Esophagus muscularis mucosa (tissue), 4 donors: Measurements from ENCODE around the gene PRR35. TPM values are rescaled to one million over a fixed set of nuclear protein-coding genes. Genes with fewer than 3 reads are reported as not detected.

Experiments
- DNase-seq: peaks from one replicate; pipeline ENCODE4 v3.0.0-alpha.2; 2017; ENCODE audit errors: extremely low spot score
- H3K27ac ChIP-seq, 4 donors: fragments of 200-600 bp; sonication (generic); replicated peaks in 1 of 4; 1 replicate in 3 of 4; 2 replicates in 1 of 4; pipeline ENCODE4 v1.5.1; 2016 to 2019; ENCODE audit warnings: mild to moderate bottlenecking in 1 of 4
- H3K27me3 ChIP-seq, 4 donors: fragments of 200-600 bp; sonication (generic); one replicate each; pipeline versions ENCODE4 v1.5.1 to v1.6.0; 2016 to 2019
- H3K36me3 ChIP-seq, 4 donors: fragments of 200-600 bp; sonication (generic); one replicate each; pipeline ENCODE4 v1.5.1; 2016 to 2019
- H3K4me1 ChIP-seq, 4 donors: fragments of 200-600 bp; sonication (generic); one replicate each; pipeline ENCODE4 v1.5.1; 2016 to 2019
- H3K4me3 ChIP-seq, 4 donors: fragments of 200-600 bp; sonication (generic); 1 replicate in 2 of 4; 2 replicates in 2 of 4; pipeline ENCODE4 v1.5.1; 2016 to 2019; ENCODE audit warnings: mild to moderate bottlenecking in 4 of 4, moderate library complexity in 1 of 4
- H3K9me3 ChIP-seq, 4 donors: fragments of 200-600 bp; sonication (generic); 1 replicate in 3 of 4; 2 replicates in 1 of 4; pipeline ENCODE4 v1.5.1; 2016 to 2019
- CTCF ChIP-seq, 3 experiments: fragments of 200-600 bp in 2 of 3; fragments of 450-650 bp in 1 of 3; sonication (generic) in 2 of 3; IDR thresholded peaks; one replicate each; pipeline ENCODE4 v1.5.1; 2017 to 2019; ENCODE audit warnings: antibody characterized with exemption in 3 of 3, mild to moderate bottlenecking in 2 of 3, moderate library complexity in 1 of 3
- EP300 ChIP-seq: sonication (generic); formaldehyde crosslinking; IDR thresholded peaks from one replicate; pipeline ENCODE4 v1.6.1; 2017; ENCODE audit warnings: antibody characterized with exemption
- POLR2A ChIP-seq: fragments of 450-650 bp; IDR thresholded peaks from one replicate; pipeline ENCODE4 v1.6.1; 2017; ENCODE audit warnings: antibody characterized with exemption, moderate library complexity, mild to moderate bottlenecking, low read depth
- POLR2AphosphoS5 ChIP-seq, 2 donors: sonication (generic); formaldehyde crosslinking; IDR thresholded peaks; one replicate each; pipeline ENCODE4 v1.6.1; 2017; ENCODE audit warnings: antibody characterized with exemption in 2 of 2
- WGBS: methylation state at CpG from one replicate; pipeline ENCODE4 v1.1.5; 2018; 5-methylcytosine and 5-hydroxymethylcytosine counted together
- intact Hi-C: fragments of 100-400 bp; cut with DNase I; formaldehyde crosslinking; loops from one replicate; pipeline ENCODE4 v1.15.1; 2023
- total RNA-seq, 4 donors: library from RNA; depleted of rRNA; stranded (reverse); fragments of >200 nt; gene quantifications; one replicate each; pipeline versions ENCODE4 v1.1.0 to v1.2.1, GENCODE V29; 2016

PRR35 gene
- total RNA-seq, 4 donors from 2014 or later = not detected

- H3K36me3 ChIP-seq = peaks cover 22 to 70% (median 62%) of the 10 kb centered on the region in 4 donors
- intact Hi-C loops = no loop called here
- 97% methylated on average over 13 of the region's 35 CpGs for WGBS
Observed at GRCh38 chr16:552171-552570, 8.0 kb upstream of the PRR35 start.

GRCh38 chr16:553601-554296, 6.4 kb upstream of the PRR35 start:
- 91% methylated on average over 16 of the region's 33 CpGs for WGBS
- peaks cover 0 to 17% (median under 1%) of the 10 kb centered on the region in 4 donors for H3K27me3 ChIP-seq
- TF ChIP-seq POLR2A = no peak
- no peak for TF ChIP-seq CTCF (IDR thresholded peaks at IDR 0.05)
- TF ChIP-seq EP300 = no peak
- no peak for TF ChIP-seq POLR2AphosphoS5 (IDR thresholded peaks at IDR 0.05)
- no peaks in the 10 kb centered on the region for H3K9me3 ChIP-seq
- no peak for DNase-seq
- no peak overlapping the region for H3K27ac ChIP-seq
- intact Hi-C loops = no loop called here
- no peak overlapping the region for H3K4me3 ChIP-seq
- no peaks in the 10 kb centered on the region for H3K4me1 ChIP-seq
- peaks cover 21 to 55% (median 49%) of the 10 kb centered on the region in 4 donors for H3K36me3 ChIP-seq

More at GRCh38 chr16:552171-552570, 8.0 kb upstream of the PRR35 start:
- DNase-seq = no peak
- TF ChIP-seq EP300 (no peak), CTCF (IDR thresholded peaks at IDR 0.05) (no peak), POLR2AphosphoS5 (IDR thresholded peaks at IDR 0.05) (no peak), POLR2A (no peak)
- no peak overlapping the region for H3K4me3 ChIP-seq
- H3K4me1 ChIP-seq = peaks cover 0 to 4% (median 2%) of the 10 kb centered on the region in 4 donors
- H3K9me3 ChIP-seq = no peaks in the 10 kb centered on the region
- no peak overlapping the region for H3K27ac ChIP-seq
- H3K27me3 ChIP-seq = peaks cover 0 to 2% (median 0%) of the 10 kb centered on the region in 4 donors

- no peak overlapping the region for H3K27ac ChIP-seq
- peaks cover 0 to 22% (median 3%) of the 10 kb centered on the region in 4 donors for H3K27me3 ChIP-seq
- DNase-seq = no peak
- H3K4me1 ChIP-seq = peaks cover 0 to 4% (median 2%) of the 10 kb centered on the region in 4 donors
- intact Hi-C loops = no loop called here
- WGBS = 84% methylated on average over 11 of the region's 11 CpGs
- no peaks in the 10 kb centered on the region for H3K9me3 ChIP-seq
- H3K36me3 ChIP-seq = peaks cover 21 to 50% (median 44%) of the 10 kb centered on the region in 4 donors
- TF ChIP-seq EP300 (no peak), CTCF (IDR thresholded peaks at IDR 0.05) (no peak), POLR2AphosphoS5 (IDR thresholded peaks at IDR 0.05) (no peak), POLR2A (no peak)
- H3K4me3 ChIP-seq = no peak overlapping the region
Observed at GRCh38 chr16:554297-554621, 5.9 kb upstream of the PRR35 start.

GRCh38 chr16:554640-555365, 5.4 kb upstream of the PRR35 start:
- H3K27ac ChIP-seq = no peak overlapping the region
- WGBS = 84% methylated on average over 29 of the region's 54 CpGs
- peak overlapping the region in 2 of 4 donors; percentile 9 to 18 for H3K4me3 ChIP-seq
- no peak for DNase-seq
- peaks cover 0 to 28% (median 8%) of the 10 kb centered on the region in 4 donors for H3K27me3 ChIP-seq
- TF ChIP-seq CTCF (IDR thresholded peaks at IDR 0.05) (no peak), POLR2A (no peak), EP300 (no peak), POLR2AphosphoS5 (IDR thresholded peaks at IDR 0.05) (no peak)
- no peaks in the 10 kb centered on the region for H3K9me3 ChIP-seq
- intact Hi-C loops = no loop called here
- peaks cover 19 to 44% (median 38%) of the 10 kb centered on the region in 4 donors for H3K36me3 ChIP-seq
- H3K4me1 ChIP-seq = peaks cover 3 to 9% (median 7%) of the 10 kb centered on the region in 4 donors
